GM21528 (cell line): Measurements from ENCODE around the gene PPP1R14B.

Experiments used
- ATAC-seq: cut with Tn5 transposase; IDR thresholded peaks from one replicate; pipeline ENCODE4 v1.9.1; 2021; ENCODE audit warnings: mild to moderate bottlenecking, moderate library complexity; ENCODE audit not compliant: unreplicated experiment, low FRiP score

PPP1R14B gene, protein sequence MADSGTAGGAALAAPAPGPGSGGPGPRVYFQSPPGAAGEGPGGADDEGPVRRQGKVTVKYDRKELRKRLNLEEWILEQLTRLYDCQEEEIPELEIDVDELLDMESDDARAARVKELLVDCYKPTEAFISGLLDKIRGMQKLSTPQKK

DNA sequence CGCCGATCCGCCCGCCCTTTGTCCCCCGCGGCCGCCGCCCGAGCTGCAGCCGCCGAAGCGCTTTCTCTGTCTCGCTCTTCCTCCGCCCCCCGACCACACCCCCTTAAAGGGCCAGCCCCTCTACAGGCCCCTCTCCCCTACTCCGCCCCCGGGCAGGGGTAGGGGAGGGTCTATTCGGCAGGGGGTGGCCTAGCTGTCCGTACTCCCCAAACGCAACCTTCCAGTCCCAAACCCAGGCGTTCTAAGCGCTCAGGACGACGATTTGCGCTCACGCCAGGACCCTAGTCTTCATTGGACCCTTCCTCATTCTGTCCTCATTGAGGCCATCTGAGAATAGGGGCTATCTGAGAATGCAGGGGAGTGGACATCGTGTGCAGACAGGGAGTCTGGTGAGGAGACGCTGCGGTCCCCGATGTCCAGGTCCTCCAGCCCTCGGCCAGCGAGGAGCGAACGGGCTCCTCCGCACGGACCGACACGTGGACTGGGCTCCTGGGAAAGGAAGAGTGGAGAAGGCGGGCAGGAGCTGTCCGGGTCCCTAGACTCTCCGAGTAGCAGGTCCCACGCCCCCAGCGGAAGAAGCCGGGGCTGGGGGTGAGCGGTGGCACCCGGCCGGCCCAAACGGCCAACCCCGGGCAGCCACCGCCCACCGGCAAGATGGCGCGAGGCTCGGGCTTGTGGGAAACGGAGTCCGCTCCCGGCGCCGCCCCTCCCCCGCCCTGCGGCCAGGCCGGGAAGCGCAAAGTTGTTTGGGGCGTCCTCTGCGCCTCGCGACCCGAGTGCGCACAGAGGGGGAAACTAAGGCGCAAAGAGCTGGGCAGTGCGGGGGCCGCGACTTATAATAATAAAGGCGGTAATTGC, at the start of gene PPP1R14B:
Gene PPP1R14B (minus strand): TSS at position 73 of the 858 bp plus-strand sequence. CDS start 270 bp downstream, outside the sequence.
- no peak for ATAC-seq

DNA sequence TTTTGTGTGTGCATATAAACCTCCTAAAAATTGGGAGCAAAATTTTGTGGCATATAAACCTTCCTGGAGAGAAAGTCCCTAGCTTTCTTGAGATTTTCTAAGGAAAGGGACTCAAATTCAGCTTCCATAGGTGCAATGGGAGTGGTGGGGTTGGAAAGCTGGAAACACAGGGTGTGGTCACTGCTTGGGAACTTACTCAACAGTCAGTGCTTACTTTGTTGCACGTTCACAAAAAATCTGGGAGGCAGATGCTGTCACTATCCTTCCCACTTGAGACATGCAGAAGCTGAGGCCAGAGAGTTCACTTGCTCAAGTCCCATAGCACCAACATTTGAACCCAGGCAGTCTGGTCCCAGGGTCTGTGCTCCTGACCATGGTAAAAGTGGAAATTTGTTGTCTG, 49.5 kb upstream of the PPP1R14B start:
- ATAC-seq: no peak

DNA sequence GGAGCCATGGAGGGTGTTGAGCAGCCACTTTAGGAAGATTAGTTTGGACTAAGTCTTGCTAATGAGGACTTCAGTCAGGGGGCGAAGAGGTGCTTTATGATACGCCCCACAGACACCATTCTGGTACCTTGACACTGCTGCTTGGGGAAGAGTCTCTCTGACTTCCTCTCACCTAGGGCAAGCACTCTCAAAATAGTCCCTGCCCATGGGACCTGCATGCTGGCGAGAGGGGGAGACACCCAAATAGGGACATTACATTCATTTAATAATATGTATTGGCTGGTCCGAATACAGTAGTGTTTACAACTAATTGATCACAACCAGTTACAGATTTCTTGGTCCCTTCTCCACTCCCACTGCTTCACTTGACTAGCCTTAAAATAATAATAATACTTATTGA, 49.0 kb upstream of the PPP1R14B start:
- no peak for ATAC-seq

DNA sequence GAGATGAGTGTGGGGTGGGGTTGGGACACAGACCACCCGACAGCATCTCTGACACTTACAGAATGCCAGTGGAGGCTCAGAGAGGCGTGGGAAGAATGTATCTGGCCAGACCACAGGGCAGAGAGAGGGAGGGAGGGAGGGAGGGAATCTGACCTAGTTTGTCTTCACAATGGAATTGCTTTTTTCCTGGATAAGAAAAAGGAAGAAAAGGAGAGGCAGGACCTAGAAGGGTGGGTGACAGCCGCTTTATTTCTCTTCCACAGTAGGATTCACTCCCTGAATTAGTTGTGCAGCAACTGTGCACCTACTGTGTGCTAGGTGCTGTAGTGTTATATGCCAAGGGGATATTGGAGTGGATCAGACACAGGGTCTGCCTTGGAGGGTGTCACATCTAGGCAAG, 48.0 kb upstream of the PPP1R14B start:
- no peak for ATAC-seq

DNA sequence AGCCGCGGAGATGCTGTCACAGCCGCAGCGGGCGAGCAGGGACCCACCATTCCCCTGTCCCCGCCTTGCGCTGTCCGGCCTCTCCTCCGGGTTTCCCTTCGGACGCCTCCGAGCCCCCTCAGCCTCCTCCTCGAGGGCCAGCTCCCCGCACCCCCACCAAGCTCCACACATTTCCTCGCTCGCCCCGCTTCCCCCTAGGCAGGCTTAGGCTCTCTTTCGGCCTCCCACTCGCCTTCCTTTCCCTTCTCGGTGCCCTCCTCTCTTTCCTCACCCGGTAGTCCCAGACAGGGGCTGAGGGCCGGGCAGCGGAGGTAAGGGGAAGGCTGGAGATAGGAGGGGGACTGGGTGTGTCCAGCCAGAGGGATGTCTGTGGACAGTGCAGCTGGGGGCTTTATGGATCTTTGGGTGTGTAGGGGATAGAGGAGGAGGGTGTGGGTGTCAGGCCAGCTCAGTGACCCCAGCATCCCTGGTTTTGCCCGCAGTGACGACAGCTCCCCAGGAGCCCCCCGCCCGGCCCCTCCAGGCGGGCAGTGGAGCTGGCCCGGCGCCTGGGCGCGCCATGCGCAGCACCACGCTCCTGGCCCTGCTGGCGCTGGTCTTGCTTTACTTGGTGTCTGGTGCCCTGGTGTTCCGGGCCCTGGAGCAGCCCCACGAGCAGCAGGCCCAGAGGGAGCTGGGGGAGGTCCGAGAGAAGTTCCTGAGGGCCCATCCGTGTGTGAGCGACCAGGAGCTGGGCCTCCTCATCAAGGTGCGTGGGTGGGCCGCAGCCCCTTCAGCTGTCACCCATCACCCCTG, 45.9 kb upstream of the PPP1R14B start:
- no peak for ATAC-seq

DNA sequence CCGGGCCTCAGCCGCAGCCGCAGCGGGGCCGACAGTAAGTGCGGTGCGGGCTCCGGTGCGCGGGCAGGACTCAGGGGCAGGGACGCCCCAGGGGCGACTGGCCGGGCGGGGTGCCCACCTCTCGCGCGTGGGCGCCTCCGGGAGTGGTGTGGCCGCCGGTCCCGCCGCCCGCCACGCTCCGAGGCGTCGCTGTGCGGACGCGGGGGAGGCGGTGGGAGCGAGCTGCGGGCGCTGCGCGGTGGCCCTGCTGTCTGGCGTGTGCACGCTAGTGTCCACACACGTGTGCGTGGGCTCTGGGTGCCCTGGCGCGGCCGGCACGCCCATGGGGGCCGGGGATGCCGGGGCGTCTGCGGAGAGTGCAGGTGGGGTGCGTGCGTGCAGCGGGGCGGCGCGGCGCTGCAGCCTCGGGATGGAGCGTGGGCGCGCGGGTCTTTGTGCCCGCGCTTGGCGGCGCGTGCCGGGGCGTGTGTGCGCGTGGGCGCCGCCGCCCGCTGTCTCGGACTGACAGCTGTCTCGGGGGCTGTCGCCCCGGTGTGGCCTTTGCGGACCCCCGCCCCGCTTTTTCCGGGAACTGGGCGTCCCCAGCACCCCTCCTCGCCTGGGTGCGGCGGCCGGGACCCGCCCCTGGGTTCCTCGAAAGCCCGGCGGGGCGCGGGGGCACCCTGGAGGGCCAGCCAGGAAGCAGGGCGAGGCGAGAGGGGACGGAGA, 45.2 kb upstream of the PPP1R14B start:
- no peak for ATAC-seq

DNA sequence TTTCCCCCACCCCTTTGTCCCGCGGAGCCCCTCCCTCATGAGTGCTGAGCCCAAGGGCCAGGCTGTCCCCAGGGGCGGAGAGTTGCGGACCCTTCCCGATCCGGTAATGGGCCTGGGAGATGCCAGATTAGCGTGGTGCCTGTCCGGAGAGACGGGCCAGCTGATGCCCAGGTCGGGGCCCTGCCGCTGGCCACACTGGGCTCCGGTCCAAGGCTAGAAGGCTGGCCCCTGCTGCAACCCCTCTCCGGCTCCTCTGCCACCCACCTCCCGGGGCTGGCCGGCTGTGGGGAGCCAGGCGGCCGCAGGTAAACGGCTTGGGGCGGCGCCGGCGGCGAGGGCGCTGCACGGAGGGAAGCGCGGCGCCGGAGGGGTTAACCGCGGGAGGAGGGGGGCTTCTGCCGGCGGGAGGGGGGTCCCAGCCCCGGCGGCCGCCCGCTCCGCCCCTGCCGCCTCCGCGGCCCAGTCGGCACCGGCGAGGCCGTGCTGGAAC, 44.6 kb upstream of the PPP1R14B start, which contains the start of gene KCNK4:
Gene KCNK4 (plus strand): TSS at position 41 of the 490 bp plus-strand sequence. CDS start 1,717 bp downstream, outside the sequence.
- ATAC-seq: no peak

DNA sequence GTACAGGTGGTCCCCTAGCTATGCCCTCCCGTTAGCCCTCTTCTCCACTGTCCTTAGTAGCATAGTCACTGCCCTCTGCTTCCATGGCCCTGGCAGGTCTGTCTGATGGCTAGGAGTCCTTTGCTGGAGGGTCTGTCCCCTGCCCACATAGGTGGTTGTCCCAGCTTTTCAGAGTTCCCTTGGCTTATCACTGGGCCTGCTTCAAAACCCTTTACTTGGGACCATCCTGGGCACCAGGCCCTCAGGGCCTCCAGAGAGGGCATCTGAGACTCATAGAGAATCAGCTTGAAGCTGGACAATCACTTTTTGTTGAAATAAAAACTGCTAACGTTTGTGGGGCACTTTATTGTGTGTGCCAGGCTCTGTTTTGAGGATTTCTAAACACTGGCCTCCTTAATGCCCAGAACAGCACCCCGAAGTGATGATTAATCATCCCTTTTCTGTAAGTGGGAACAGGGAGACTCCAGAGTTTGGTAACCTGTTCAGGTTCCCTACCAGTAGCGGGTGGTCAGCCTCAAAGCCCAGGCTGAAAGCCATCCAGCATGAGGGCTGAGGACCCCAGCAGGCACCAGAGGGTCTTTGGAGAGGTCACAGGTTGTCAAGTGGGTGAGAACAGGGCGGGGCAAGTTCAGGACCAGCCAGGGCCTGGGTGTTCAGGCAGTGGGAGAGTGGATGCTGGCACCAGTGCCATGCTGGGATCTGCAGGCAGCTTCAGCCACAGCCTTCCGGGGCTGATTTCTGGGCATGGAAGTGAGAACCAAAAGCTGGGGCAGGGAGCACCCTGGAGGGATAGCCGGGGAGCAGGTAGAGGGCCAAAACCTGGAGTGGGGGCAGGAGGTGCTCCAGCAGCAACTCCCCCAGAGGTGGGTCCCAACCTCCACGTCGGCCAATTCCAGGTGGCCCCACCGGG, 43.9 kb upstream of the PPP1R14B start:
- ATAC-seq: no peak

DNA sequence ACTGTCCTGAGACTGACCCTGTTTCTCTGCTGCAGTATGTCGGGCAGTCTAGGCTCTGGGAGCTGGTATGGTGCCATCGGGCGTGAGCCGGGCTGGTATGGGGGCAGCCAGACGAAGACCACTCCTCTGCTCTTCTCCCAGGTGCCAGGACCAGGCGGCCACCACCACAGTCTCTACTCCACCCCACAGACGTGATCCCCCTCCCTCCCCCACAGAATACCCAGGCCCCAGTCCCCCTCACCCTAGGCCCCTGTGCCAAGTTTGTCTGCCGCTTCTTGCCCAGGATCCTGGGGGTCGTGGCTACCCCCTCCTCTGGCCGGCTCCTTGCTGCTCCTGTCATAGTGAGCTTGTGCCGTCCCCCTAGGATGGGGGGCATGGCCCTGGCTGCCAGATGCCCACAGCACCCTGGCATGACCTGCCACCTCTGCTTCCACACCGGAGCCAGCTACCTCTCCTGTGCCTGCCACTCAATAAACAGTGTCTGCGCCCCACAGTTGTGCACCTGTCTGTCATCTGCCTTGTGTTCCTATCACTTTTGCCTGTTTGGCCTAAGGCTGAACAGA, 42.3 kb upstream of the PPP1R14B start:
- no peak for ATAC-seq

DNA sequence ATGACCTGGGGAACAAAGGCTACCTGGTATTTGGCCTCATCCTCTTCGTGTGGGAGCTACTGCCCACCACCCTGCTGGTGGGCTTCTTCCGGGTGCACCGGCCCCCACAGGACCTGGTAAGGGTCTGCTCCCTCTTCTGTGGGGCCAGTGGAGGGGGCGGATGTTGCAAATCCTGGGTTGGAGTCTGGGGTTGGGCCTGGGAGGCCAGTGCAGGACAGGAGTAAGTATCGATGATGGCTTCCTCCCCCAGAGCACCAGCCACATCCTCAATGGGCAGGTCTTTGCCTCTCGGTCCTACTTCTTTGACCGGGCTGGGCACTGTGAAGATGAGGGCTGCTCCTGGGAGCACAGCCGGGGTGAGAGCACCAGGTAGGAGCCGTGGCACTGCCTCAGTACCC, 41.6 kb upstream of the PPP1R14B start:
- no peak for ATAC-seq

DNA sequence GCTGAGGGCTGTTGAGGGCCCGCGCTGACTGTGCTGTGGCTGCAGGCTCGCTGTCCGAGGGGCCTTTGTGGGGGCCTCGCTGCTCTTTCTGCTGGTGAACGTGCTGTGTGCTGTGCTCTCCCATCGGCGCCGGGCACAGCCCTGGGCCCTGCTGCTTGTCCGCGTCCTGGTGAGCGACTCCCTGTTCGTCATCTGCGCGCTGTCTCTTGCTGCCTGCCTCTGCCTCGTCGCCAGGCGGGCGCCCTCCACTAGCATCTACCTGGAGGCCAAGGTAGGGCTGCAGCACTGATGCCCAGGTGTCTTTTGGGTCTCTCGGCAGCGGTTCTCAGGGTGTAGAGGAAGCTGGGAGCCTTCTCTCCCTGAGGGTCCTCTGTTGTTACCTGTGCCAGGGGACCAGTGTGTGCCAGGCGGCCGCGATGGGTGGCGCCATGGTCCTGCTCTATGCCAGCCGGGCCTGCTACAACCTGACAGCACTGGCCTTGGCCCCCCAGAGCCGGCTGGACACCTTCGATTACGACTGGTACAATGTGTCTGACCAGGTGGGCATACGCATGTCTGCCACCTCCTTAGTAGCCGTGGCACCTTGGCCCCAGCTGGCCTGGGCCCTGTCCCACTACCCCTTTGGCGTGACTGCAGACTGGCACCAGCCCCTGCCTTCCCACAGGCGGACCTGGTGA, 41.1 kb upstream of the PPP1R14B start:
- no peak for ATAC-seq

DNA sequence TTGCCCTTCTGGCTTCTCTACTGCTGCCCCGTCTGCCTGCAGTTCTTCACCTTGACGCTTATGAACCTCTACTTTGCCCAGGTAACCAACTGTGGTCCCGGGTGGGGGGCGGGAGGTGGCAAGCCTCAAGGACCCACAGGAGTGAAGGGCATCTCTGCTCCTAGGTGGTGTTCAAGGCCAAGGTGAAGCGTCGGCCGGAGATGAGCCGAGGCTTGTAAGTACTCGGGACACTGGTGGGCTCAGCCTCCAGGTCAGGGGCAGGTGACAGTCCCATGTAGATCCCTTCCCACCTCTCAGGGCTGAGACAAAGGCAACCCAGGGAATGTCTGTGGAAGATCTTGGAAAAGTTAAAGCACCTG, 40.0 kb upstream of the PPP1R14B start:
- no peak for ATAC-seq

DNA sequence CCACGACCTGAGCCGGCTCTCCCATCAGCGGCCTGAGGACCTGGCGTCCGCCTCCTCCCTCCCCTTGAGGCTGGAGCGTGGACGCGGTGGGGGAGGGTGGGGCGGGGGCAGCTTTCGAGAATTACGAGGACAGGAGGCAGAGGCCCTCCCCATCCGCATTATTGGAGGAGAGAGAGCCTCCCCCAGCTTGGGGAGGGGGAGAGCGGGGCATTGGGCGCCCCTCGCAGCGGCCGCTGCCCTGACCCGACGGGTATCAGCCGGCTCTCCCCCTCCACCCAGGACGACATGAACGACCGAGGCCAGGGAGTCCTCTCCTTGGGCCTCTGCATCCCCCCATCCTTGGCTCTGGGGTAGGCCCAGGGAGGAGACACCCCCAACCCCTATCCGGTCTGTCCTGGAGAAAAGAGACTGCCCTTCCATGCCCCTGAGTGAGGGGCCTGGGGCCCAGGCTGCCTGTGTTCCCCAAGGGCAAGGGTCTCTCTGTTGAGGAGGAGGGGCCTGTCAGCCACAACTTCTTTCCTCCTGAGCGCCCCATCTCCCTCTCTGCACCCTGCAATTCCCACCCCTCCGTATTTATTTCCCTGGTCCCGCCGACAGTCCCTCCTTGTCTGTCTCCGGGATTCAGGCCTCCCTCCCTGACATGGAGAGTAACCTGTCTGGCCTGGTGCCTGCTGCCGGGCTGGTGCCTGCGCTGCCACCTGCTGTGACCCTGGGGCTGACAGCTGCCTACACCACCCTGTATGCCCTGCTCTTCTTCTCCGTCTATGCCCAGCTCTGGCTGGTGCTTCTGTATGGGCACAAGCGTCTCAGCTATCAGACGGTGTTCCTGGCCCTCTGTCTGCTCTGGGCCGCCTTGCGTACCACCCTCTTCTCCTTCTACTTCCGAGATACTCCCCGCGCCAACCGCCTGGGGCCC, 39.4 kb upstream of the PPP1R14B start:
- no peak for ATAC-seq

DNA sequence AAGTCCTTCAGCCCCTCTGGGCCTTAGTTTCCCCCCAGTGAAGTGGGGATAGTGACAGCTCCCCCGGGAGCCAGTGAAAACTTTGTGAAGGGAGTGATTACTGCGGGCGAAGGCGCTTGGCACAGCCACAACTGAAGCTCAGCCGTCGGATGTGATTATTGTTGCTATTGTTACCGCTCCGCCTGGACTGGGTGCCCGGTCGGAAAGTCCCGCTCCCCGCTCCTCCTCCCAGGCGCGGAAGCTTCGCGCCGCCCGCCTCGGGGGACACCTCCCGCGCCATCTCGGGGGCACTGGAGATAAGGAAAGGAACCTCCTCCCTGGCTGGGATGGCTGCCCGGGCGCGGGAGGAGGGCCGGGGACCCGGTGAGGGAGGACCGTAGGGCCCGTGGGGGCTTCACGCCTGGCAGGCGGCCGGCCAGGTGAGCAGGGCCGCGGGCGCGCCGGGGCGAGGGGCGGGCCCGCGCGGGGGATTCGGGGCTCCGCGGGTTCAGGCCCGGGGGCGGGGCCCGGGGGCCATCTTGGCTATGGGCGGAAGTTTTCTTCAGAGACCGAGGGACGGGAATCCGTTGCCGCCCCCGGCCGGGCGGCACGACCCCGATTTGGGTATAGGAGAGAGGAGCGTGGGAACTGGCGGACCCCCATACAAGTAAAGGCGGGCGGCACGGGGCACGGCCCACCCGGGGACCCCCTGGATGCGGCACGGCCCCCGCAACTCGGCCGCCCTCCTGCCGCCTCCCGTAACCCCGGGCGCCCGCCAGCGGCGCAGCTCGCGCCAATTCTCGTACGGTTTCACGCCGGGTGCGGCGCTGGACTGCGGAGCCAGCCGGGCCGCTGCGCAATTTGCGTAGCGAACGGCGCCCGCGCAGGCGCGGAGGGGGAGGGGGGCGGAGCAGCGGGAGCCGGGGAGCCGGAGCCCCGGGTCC, 38.5 kb upstream of the PPP1R14B start, which contains the start of gene GPR137:
Gene GPR137 (plus strand): TSS at position 887 of the 923 bp plus-strand sequence. CDS start 677 bp downstream, outside the sequence.
- peak; percentile 57 for ATAC-seq

DNA sequence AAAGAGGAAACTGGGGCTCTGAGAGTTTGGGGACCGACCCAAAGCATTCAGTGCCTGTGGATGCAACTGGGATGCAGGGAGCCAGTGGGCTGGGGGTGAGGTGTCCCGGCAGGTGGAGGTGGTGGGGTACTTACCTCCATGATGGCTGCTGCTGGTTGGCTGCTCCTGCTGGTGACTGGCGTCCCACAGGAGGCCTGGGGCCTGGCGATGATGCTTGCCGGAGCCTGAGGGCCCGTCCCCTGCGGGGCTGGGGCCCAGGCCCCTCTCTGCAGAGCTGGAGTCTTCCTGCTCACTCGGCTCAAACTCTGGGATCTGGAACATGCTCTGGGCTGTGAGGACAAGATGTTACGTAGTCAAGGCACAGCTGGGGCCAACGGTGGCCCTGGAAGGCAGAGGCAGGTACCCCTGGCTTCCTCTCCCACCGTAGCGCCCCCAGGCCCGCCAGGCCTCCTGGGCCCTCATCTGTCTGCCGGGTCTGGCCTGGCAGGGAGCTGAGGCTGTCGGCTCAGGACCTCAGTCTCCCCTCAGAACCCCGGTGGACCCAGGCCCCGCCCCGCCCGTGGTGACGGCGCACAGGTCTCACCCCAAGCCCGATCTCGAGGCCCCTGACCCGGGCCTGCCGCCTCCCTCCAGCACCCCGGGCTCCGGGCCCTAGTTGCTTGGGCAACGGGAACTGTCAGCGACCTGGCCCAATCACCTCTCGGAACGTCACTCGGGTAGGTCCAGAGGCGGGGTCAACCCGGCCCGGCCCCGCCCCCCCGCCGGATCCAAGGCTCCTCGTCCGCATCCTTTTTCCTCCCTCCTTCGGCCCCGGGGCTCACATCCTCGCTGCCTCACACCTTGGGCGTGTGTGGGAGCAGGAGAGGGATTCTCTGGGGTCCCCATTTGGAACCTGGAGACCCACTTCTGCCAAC, 37.6 kb upstream of the PPP1R14B start, which contains the start of gene BAD:
Gene BAD (minus strand): TSS at position 618 of the 914 bp plus-strand sequence. CDS start 297 bp downstream, at position 321.
- peak; percentile 59 for ATAC-seq
